Type B pancreatic cell (in vitro differentiated cells): ENCODE measurements around the gene FOXN3. TPM values are rescaled to one million over a fixed set of nuclear protein-coding genes. Genes with fewer than 3 reads are reported as not detected.

ENCODE experiments used
- DNase-seq: peaks from one replicate; pipeline ENCODE4 v3.0.0; 2021; ENCODE audit warnings: mixed read lengths; ENCODE audit not compliant: unreplicated experiment; ENCODE audit errors: extremely low spot score
- H3K27ac Mint-ChIP-seq: 2 replicates; pipeline ENCODE4 v1.8.0; 2021; ENCODE audit warnings: mild to moderate bottlenecking, mixed read lengths
- H3K27me3 Mint-ChIP-seq: 2 replicates; pipeline ENCODE4 v1.8.0; 2021; ENCODE audit warnings: mixed read lengths
- H3K36me3 Mint-ChIP-seq: 2 replicates; pipeline ENCODE4 v1.8.0; 2021; ENCODE audit warnings: mixed read lengths
- H3K4me1 Mint-ChIP-seq: one replicate; pipeline ENCODE4 v1.8.0; 2021; ENCODE audit warnings: mixed read lengths; ENCODE audit not compliant: unreplicated experiment
- H3K4me3 Mint-ChIP-seq: 2 replicates; pipeline ENCODE4 v1.8.0; 2021; ENCODE audit warnings: mild to moderate bottlenecking, mixed read lengths
- H3K9me3 Mint-ChIP-seq: 2 replicates; pipeline ENCODE4 v1.8.0; 2021; ENCODE audit warnings: mixed read lengths
- total RNA-seq: library from RNA; stranded (reverse); gene quantifications from 2 replicates; pipeline ENCODE4 v1.2.1, GENCODE V29; 2021; ENCODE audit warnings: low replicate concordance
- TF ChIP-seq, protein P1 (sequence below): fragments of 200-600 bp; sonication (generic); conservative IDR thresholded peaks from 2 replicates; pipeline ENCODE4 v1.5.0; 2021; ENCODE audit warnings: antibody characterized with exemption, mild to moderate bottlenecking

Gene FOXN3
- total RNA-seq, 1 donor from 2014 or later = 73.5 TPM

DNA sequence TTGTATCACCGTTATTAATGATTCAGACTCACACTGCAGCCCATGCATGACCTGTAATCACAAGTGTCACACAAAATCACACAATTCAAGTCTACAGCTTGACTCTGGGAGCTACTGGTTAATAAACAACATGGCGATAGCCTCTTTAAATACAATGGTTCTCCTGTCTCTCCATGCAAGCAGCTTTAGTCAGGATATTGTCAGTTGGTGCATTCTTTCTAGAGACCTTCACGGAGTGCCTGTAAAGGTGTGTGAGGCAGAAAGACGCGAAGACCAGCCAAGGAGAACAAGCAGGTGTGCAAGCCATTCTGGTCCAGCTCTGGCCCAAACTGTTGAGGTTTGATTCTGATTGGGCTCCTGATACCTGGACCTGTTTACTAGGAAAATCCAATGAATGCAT lies 40.0 kb upstream of the FOXN3 start:
- Mint-ChIP-seq H3K9me3 (no peaks in the 10 kb centered on the region), H3K27ac (no peak overlapping the region), H3K27me3 (no peaks in the 10 kb centered on the region), H3K36me3 (no peaks in the 10 kb centered on the region), H3K4me1 (peaks cover 13% of the 10 kb centered on the region), H3K4me3 (no peak overlapping the region)
- DNase-seq = no peak
- TF ChIP-seq, protein P1, sequence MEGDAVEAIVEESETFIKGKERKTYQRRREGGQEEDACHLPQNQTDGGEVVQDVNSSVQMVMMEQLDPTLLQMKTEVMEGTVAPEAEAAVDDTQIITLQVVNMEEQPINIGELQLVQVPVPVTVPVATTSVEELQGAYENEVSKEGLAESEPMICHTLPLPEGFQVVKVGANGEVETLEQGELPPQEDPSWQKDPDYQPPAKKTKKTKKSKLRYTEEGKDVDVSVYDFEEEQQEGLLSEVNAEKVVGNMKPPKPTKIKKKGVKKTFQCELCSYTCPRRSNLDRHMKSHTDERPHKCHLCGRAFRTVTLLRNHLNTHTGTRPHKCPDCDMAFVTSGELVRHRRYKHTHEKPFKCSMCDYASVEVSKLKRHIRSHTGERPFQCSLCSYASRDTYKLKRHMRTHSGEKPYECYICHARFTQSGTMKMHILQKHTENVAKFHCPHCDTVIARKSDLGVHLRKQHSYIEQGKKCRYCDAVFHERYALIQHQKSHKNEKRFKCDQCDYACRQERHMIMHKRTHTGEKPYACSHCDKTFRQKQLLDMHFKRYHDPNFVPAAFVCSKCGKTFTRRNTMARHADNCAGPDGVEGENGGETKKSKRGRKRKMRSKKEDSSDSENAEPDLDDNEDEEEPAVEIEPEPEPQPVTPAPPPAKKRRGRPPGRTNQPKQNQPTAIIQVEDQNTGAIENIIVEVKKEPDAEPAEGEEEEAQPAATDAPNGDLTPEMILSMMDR = no peak

DNA sequence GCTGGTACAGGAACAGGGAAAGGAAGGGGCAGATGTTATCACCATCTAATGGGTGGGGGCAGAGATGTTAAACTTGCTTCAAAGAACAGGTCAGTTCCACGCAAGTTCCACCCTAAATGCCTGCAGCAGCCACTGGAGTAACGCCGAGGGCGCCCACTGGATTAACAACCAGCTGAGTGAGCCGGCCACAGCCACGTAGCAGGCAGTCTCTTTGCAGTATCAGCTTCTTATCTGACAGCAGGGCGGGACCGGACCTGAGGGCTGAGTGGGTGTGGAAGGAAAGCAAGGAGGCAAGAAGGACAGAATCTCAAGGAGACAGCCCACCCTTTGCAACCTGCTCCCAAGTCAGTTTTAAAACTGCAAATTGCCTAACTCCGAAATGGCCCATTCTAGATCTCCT lies 38.4 kb upstream of the FOXN3 start:
- TF ChIP-seq, protein P1 = no peak
- no peak for DNase-seq
- Mint-ChIP-seq H3K9me3 (no peaks in the 10 kb centered on the region), H3K36me3 (no peaks in the 10 kb centered on the region), H3K4me3 (peak overlapping the region; percentile 4), H3K4me1 (peaks cover 13% of the 10 kb centered on the region), H3K27ac (peak overlapping the region; percentile 49), H3K27me3 (no peaks in the 10 kb centered on the region)

DNA sequence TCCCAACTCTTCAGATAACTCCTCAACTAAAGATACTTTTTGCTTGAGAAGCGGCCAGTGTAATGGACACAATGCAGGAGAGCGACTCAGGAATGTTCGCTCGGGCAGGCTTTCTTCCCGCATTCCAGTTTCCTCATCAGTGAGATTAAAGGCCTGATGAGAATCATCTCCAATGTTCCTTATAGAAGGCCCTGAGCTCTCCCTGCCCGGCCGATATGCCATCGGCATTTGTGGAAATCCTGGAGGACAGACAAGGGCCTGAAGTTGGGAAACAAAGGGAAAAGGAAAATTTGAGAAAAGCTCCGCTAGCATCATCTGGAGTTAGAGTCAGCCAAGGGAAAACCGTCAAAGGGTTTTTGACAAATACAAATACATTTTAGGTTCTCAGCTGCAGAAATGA lies 38.0 kb upstream of the FOXN3 start:
- Mint-ChIP-seq H3K4me1 (peaks cover 13% of the 10 kb centered on the region), H3K9me3 (no peaks in the 10 kb centered on the region), H3K27me3 (no peaks in the 10 kb centered on the region), H3K27ac (peak overlapping the region; percentile 49), H3K4me3 (peak overlapping the region; percentile 4), H3K36me3 (no peaks in the 10 kb centered on the region)
- TF ChIP-seq, protein P1 = no peak
- DNase-seq = no peak

DNA sequence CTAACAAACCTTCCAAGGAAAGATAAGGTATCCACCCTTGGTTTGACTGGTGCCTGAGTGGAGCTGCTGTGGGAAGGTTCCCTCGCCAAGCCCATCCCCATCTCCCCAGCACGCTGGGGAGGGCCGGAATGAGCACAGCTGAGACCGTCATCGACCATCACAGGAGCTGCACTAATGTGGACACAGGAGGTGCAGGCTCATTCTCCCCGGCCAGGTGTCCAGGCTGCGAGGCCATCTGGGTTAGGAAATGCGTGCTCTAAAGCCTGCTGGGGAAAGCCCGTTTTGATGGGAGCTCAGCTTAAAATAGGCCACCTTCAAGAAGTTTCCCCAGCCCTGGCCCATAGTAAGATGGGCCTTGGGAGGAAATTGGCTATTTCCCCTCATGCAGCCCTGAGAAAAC lies 35.2 kb upstream of the FOXN3 start:
- TF ChIP-seq, protein P1 = no peak
- H3K36me3 Mint-ChIP-seq = no peaks in the 10 kb centered on the region
- DNase-seq = no peak
- no peaks in the 10 kb centered on the region for H3K27me3 Mint-ChIP-seq
- H3K9me3 Mint-ChIP-seq = no peaks in the 10 kb centered on the region
- no peak overlapping the region for H3K27ac Mint-ChIP-seq
- no peak overlapping the region for H3K4me3 Mint-ChIP-seq
- H3K4me1 Mint-ChIP-seq = peaks cover 7% of the 10 kb centered on the region

DNA sequence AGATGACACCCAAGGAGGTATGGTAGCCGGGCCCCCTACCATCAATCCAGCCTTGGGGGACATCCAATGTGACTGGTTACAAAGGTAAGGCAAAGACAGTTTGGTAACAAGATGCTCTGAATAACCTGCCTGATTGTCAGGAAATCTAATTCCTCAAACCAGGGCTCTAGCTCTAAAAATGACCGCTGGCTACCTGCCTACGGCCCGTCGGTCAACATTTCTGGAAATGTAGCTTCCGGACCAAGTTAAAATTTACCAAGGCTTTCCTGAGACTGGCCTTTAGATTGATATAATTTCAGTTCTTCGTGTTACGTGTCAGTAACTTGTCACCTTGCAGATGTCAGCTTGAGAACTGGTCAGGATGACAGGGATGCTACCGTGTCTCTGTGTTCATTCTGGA lies 34.2 kb upstream of the FOXN3 start:
- Mint-ChIP-seq H3K9me3 (no peaks in the 10 kb centered on the region), H3K27me3 (no peaks in the 10 kb centered on the region), H3K36me3 (no peaks in the 10 kb centered on the region), H3K4me3 (no peak overlapping the region), H3K4me1 (peaks cover 7% of the 10 kb centered on the region), H3K27ac (no peak overlapping the region)
- DNase-seq = no peak
- TF ChIP-seq, protein P1 = no peak
